Tibial nerve (tissue), 4 donors: Measurements from ENCODE around the gene ATF5.

ENCODE experiments used
- EP300 ChIP-seq, 2 donors: sonication (generic); formaldehyde crosslinking; IDR thresholded peaks; one replicate each; pipeline ENCODE4 v1.6.1; 2017; ENCODE audit warnings: antibody characterized with exemption in 2 of 2, mild to moderate bottlenecking in 1 of 2
- TF ChIP-seq, protein P1 (sequence below), 5 experiments: fragments of 200-600 bp in 3 of 5; fragments of 450-650 bp in 2 of 5; sonication (generic) in 3 of 5; IDR thresholded peaks; one replicate each; pipeline ENCODE4 v1.5.1; 2016 to 2019; ENCODE audit warnings: antibody characterized with exemption in 5 of 5, mild to moderate bottlenecking in 3 of 5, moderate library complexity in 2 of 5

GRCh38 chr19:49891393-49891792 lies 37.6 kb upstream of the ATF5 start:
- TF ChIP-seq, protein P1, sequence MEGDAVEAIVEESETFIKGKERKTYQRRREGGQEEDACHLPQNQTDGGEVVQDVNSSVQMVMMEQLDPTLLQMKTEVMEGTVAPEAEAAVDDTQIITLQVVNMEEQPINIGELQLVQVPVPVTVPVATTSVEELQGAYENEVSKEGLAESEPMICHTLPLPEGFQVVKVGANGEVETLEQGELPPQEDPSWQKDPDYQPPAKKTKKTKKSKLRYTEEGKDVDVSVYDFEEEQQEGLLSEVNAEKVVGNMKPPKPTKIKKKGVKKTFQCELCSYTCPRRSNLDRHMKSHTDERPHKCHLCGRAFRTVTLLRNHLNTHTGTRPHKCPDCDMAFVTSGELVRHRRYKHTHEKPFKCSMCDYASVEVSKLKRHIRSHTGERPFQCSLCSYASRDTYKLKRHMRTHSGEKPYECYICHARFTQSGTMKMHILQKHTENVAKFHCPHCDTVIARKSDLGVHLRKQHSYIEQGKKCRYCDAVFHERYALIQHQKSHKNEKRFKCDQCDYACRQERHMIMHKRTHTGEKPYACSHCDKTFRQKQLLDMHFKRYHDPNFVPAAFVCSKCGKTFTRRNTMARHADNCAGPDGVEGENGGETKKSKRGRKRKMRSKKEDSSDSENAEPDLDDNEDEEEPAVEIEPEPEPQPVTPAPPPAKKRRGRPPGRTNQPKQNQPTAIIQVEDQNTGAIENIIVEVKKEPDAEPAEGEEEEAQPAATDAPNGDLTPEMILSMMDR (IDR thresholded peaks at IDR 0.05) = no peak
- no peak for TF ChIP-seq EP300 (IDR thresholded peaks at IDR 0.05)
